Liver (tissue), 9 donors: ENCODE data around the gene RAMP3. TPM values are rescaled to one million over a fixed set of nuclear protein-coding genes. Genes with fewer than 3 reads are reported as not detected.

Experiments used
- DNase-seq: peaks from one replicate; pipeline ENCODE4 v3.0.0-alpha.2; 2017; ENCODE audit warnings: low spot score
- H3K27ac ChIP-seq, 2 donors: one replicate each; pipeline ENCODE4 v1.7.0; 2013; ENCODE audit warnings: inconsistent platforms in 2 of 2, low read length in 2 of 2, control low read depth in 1 of 2, low read depth in 1 of 2, mild to moderate bottlenecking in 1 of 2
- H3K27me3 ChIP-seq, 4 donors: one replicate each; pipeline versions ENCODE4 v1.6.1 to v1.7.0; 2013; ENCODE audit warnings: low read length in 3 of 4, inconsistent platforms in 1 of 4, mild to moderate bottlenecking in 1 of 4, moderate library complexity in 1 of 4; ENCODE audit not compliant: control insufficient read depth in 4 of 4, insufficient read depth in 4 of 4
- H3K36me3 ChIP-seq, 4 donors: one replicate each; pipeline versions ENCODE4 v1.6.1 to v1.7.0; 2013; ENCODE audit warnings: low read length in 3 of 4, mild to moderate bottlenecking in 3 of 4, low read depth in 1 of 4, moderate library complexity in 1 of 4; ENCODE audit not compliant: control insufficient read depth in 4 of 4, insufficient read depth in 3 of 4
- H3K4me1 ChIP-seq, 4 donors: one replicate each; pipeline versions ENCODE4 v1.6.1 to v1.7.0; 2013; ENCODE audit warnings: low read length in 3 of 4, mild to moderate bottlenecking in 3 of 4, moderate library complexity in 1 of 4; ENCODE audit not compliant: control insufficient read depth in 4 of 4, insufficient read depth in 4 of 4
- H3K4me3 ChIP-seq, 3 donors: one replicate each; pipeline versions ENCODE4 v1.6.1 to v1.7.0; 2013; ENCODE audit warnings: low read length in 3 of 3, control low read depth in 1 of 3, low read depth in 1 of 3, mild to moderate bottlenecking in 1 of 3
- H3K9ac ChIP-seq, 2 donors: one replicate each; pipeline ENCODE4 v1.7.0; 2013; ENCODE audit warnings: low read length in 2 of 2, mild to moderate bottlenecking in 2 of 2, moderate library complexity in 2 of 2, control low read depth in 1 of 2, low read depth in 1 of 2
- H3K9me3 ChIP-seq, 4 donors: one replicate each; pipeline versions ENCODE4 v1.6.1 to v1.7.0; 2013; ENCODE audit warnings: low read length in 3 of 4; ENCODE audit not compliant: control insufficient read depth in 4 of 4
- CTCF ChIP-seq: fragments of 150-350 bp; IDR thresholded peaks from 2 replicates; pipeline ENCODE4 v1.5.1; 2017; ENCODE audit warnings: improper control_type of control experiment, low read depth, low read length; ENCODE audit not compliant: missing input control
- EGR1 ChIP-seq, 2 donors: IDR thresholded peaks; 2 replicates each; pipeline ENCODE4 v1.6.1; 2016 to 2018; ENCODE audit warnings: antibody characterized with exemption in 2 of 2, low read depth in 2 of 2
- FOXA1 ChIP-seq: IDR thresholded peaks from 2 replicates; pipeline ENCODE4 v1.6.1; 2016; ENCODE audit warnings: antibody characterized with exemption
- FOXA2 ChIP-seq: IDR thresholded peaks from 2 replicates; pipeline ENCODE4 v1.6.1; 2016; ENCODE audit warnings: antibody characterized with exemption
- GABPA ChIP-seq, 2 donors: IDR thresholded peaks in 1 of 2; conservative IDR thresholded peaks in 1 of 2; 2 replicates each; pipeline ENCODE4 v1.6.1; 2016; ENCODE audit warnings: antibody characterized with exemption in 2 of 2, mild to moderate bottlenecking in 1 of 2, moderate library complexity in 1 of 2
- HNF4A ChIP-seq, 2 donors: conservative IDR thresholded peaks; 2 replicates each; pipeline ENCODE4 v1.6.1; 2016; ENCODE audit warnings: antibody characterized with exemption in 2 of 2, mild to moderate bottlenecking in 2 of 2
- HNF4G ChIP-seq: IDR thresholded peaks from 2 replicates; pipeline ENCODE4 v1.6.1; 2016; ENCODE audit warnings: antibody characterized with exemption
- JUND ChIP-seq, 2 donors: IDR thresholded peaks; 2 replicates each; pipeline ENCODE4 v1.6.1; 2016; ENCODE audit warnings: antibody characterized with exemption in 2 of 2
- MAX ChIP-seq: IDR thresholded peaks from 2 replicates; pipeline ENCODE4 v1.6.1; 2016; ENCODE audit warnings: antibody characterized with exemption
- NR2F2 ChIP-seq: IDR thresholded peaks from 2 replicates; pipeline ENCODE4 v1.6.1; 2016; ENCODE audit warnings: antibody characterized with exemption
- RAD21 ChIP-seq, 2 donors: IDR thresholded peaks; 2 replicates each; pipeline ENCODE4 v1.6.1; 2016; ENCODE audit warnings: antibody characterized with exemption in 2 of 2, mild to moderate bottlenecking in 2 of 2
- REST ChIP-seq: IDR thresholded peaks from 2 replicates; pipeline ENCODE4 v1.6.1; 2016; ENCODE audit warnings: antibody characterized with exemption, mild to moderate bottlenecking
- RXRA ChIP-seq, 2 donors: IDR thresholded peaks; 2 replicates each; pipeline ENCODE4 v1.6.1; 2017 to 2018; ENCODE audit warnings: antibody characterized with exemption in 2 of 2, mild to moderate bottlenecking in 1 of 2
- SP1 ChIP-seq: IDR thresholded peaks from 2 replicates; pipeline ENCODE4 v1.6.1; 2018; ENCODE audit warnings: antibody characterized with exemption, mild to moderate bottlenecking
- TAF1 ChIP-seq: conservative IDR thresholded peaks from 2 replicates; pipeline ENCODE4 v1.6.1; 2016; ENCODE audit warnings: antibody characterized with exemption, mild to moderate bottlenecking
- YY1 ChIP-seq: IDR thresholded peaks from 2 replicates; pipeline ENCODE4 v1.6.1; 2016; ENCODE audit warnings: antibody characterized with exemption, mild to moderate bottlenecking
- ZBTB33 ChIP-seq: IDR thresholded peaks from 2 replicates; pipeline ENCODE4 v1.6.1; 2016; ENCODE audit warnings: antibody characterized with exemption
- WGBS: extraction: QIAGEN DNeasy Blood & Tissue Kit; methylation state at CpG from one replicate; pipeline ENCODE4 v1.1.7; 2013; 5-methylcytosine and 5-hydroxymethylcytosine counted together
- polyA plus RNA-seq, 2 donors: library from polyadenylated mRNA; stranded (reverse) in 1 of 2; unstranded in 1 of 2; fragments of 200-250 nt in 1 of 2; fragments of >200 nt in 1 of 2; fragmentation: Nextera tagmentation in 1 of 2; extraction: Ambion mirVana in 1 of 2; gene quantifications; one replicate each; pipeline versions ENCODE4 v1.2.1 to v1.2.3, GENCODE V29; 2013 to 2015
- total RNA-seq, 2 donors: library from RNA; depleted of rRNA; stranded (reverse); fragments of >200 nt; gene quantifications; one replicate each; pipeline ENCODE4 v1.2.3, GENCODE V29; 2014
- donor health status: healthy.
- donor health status: healthy.
- donor health status: healthy.
- donor health status: healthy.
- donor health status: healthy.

RAMP3 gene
- total and polyA plus RNA-seq, 4 donors = 2.3 to 30.0 (median 22.2) TPM

GRCh38 chr7:45159296-45159695, 1.7 kb downstream of the RAMP3 start:
- Histone ChIP-seq H3K4me3 (peak overlapping the region in 1 of 3 donors; percentile 43), H3K9ac (no peak overlapping the region), H3K27me3 (peaks cover 0 to 3% (median 1%) of the 10 kb centered on the region in 4 donors), H3K4me1 (no peaks in the 10 kb centered on the region), H3K36me3 (no peaks in the 10 kb centered on the region), H3K27ac (no peak overlapping the region), H3K9me3 (peaks cover 0 to 2% (median 0%) of the 10 kb centered on the region in 4 donors)
- DNase-seq = no peak
- TF ChIP-seq YY1 (no peak), SP1 (no peak), CTCF (no peak), HNF4G (no peak), RAD21 (IDR thresholded peaks at IDR 0.05) (no peak), HNF4A (conservative IDR thresholded peaks at IDR 0.05) (no peak), NR2F2 (no peak), GABPA (IDR thresholded peaks at IDR 0.05 in 1 of 2, conservative IDR thresholded peaks at IDR 0.05 in 1 of 2) (no peak), JUND (IDR thresholded peaks at IDR 0.05) (no peak), TAF1 (no peak), FOXA1 (no peak), FOXA2 (no peak), RXRA (IDR thresholded peaks at IDR 0.05) (no peak), ZBTB33 (no peak), REST (no peak), MAX (no peak), EGR1 (IDR thresholded peaks at IDR 0.05; ENCODE audit: low read depth in 2 of 2) (no peak)
- WGBS = 86% methylated on average over 4 of the region's 4 CpGs

GRCh38 chr7:45160417-45160881, 2.9 kb downstream of the RAMP3 start:
- no peaks in the 10 kb centered on the region for H3K36me3 ChIP-seq
- DNase-seq = no peak
- H3K9ac ChIP-seq = no peak overlapping the region
- H3K4me3 ChIP-seq = no peak overlapping the region
- WGBS = 64% methylated on average over 10 of the region's 10 CpGs
- no peak overlapping the region for H3K27ac ChIP-seq
- peaks cover 0 to 2% (median 0%) of the 10 kb centered on the region in 4 donors for H3K9me3 ChIP-seq
- H3K27me3 ChIP-seq = peaks cover 0 to 3% (median 1%) of the 10 kb centered on the region in 4 donors
- no peaks in the 10 kb centered on the region for H3K4me1 ChIP-seq
- TF ChIP-seq TAF1 = no peak
- TF ChIP-seq NR2F2 = peak; percentile 52
- TF ChIP-seq EGR1 (IDR thresholded peaks at IDR 0.05; ENCODE audit: low read depth in 2 of 2) = no peak
- TF ChIP-seq HNF4G = no peak
